ENCODE results near the gene PWWP2B.
"Not testable (repeated sequence)": the region's sequence is repeated elsewhere in the genome, so short reads cannot be mapped to it uniquely, and the experiment has no call there.

The PWWP2B gene

GRCh38 chr10:132380986-132381385 is 16.0 kb upstream of the PWWP2B start:
- not testable (repeated sequence) for DNase-seq (ENCODE audit: low read depth in 2 of 2)

- no peak for DNase-seq (ENCODE audit: low read depth in 2 of 2)
Measured at GRCh38 chr10:132381741-132382140, 15.3 kb upstream of the PWWP2B start.

- DNase-seq (ENCODE audit: low read depth in 2 of 2): peak; percentile 74 to 78
Measured at GRCh38 chr10:132382231-132382922, 14.6 kb upstream of the PWWP2B start.

GRCh38 chr10:132383101-132383500 is 13.9 kb upstream of the PWWP2B start:
- DNase-seq (ENCODE audit: low read depth in 2 of 2): no peak

- DNase-seq (ENCODE audit: low read depth in 2 of 2): no peak
Measured at GRCh38 chr10:132383751-132384196, 13.2 kb upstream of the PWWP2B start.

GRCh38 chr10:132384618-132385388 is 12.2 kb upstream of the PWWP2B start:
- DNase-seq (ENCODE audit: low read depth in 2 of 2): no peak

GRCh38 chr10:132385389-132385667 is 11.7 kb upstream of the PWWP2B start:
- DNase-seq (ENCODE audit: low read depth in 2 of 2): no peak

- DNase-seq (ENCODE audit: low read depth in 2 of 2): no peak
Measured at GRCh38 chr10:132385721-132386418, 11.1 kb upstream of the PWWP2B start.

- DNase-seq (ENCODE audit: low read depth in 2 of 2): no peak
Measured at GRCh38 chr10:132386419-132386831, 10.6 kb upstream of the PWWP2B start.

GRCh38 chr10:132386896-132387295 is 10.1 kb upstream of the PWWP2B start:
- not testable (repeated sequence) for DNase-seq (ENCODE audit: low read depth in 2 of 2)

GRCh38 chr10:132387764-132388210 is 9.2 kb upstream of the PWWP2B start:
- DNase-seq (ENCODE audit: low read depth in 2 of 2): peak; percentile 24 to 36

GRCh38 chr10:132388891-132389432 is 8.0 kb upstream of the PWWP2B start:
- DNase-seq (ENCODE audit: low read depth in 2 of 2): no peak

- no peak for DNase-seq (ENCODE audit: low read depth in 2 of 2)
Measured at GRCh38 chr10:132389433-132390169, 7.4 kb upstream of the PWWP2B start.

- DNase-seq (ENCODE audit: low read depth in 2 of 2): no peak
Measured at GRCh38 chr10:132390170-132390920, 6.7 kb upstream of the PWWP2B start.

GRCh38 chr10:132390921-132391675 is 5.9 kb upstream of the PWWP2B start:
- no peak for DNase-seq (ENCODE audit: low read depth in 2 of 2)

GRCh38 chr10:132391676-132392020 is 5.4 kb upstream of the PWWP2B start:
- no peak for DNase-seq (ENCODE audit: low read depth in 2 of 2)

GRCh38 chr10:132392184-132392800 is 4.7 kb upstream of the PWWP2B start:
- DNase-seq (ENCODE audit: low read depth in 2 of 2): no peak

GRCh38 chr10:132392811-132393694 is 3.9 kb upstream of the PWWP2B start:
- no peak for DNase-seq (ENCODE audit: low read depth in 2 of 2)

- no peak for DNase-seq (ENCODE audit: low read depth in 2 of 2)
Measured at GRCh38 chr10:132393695-132394181, 3.3 kb upstream of the PWWP2B start.
